HG02798 (cell line): ENCODE measurements around the gene TMEM213.
A peak's percentile ranks its signal among the peaks of the same experiment; 100 is the strongest.

Source experiments
- ATAC-seq: cut with Tn5 transposase; IDR thresholded peaks from one replicate; pipeline ENCODE4 v1.9.1; 2021; ENCODE audit warnings: mild to moderate bottlenecking; ENCODE audit not compliant: unreplicated experiment, poor library complexity

TMEM213 gene

GRCh38 chr7:138871065-138871813 is 73.4 kb downstream of the TMEM213 start:
- ATAC-seq: no peak

- ATAC-seq: no peak
Measured at GRCh38 chr7:138871814-138872090, 74.0 kb downstream of the TMEM213 start.

- ATAC-seq: no peak
Measured at GRCh38 chr7:138872576-138872975, 74.8 kb downstream of the TMEM213 start.

- no peak for ATAC-seq
Measured at GRCh38 chr7:138873220-138873892, 75.6 kb downstream of the TMEM213 start.

- ATAC-seq: no peak
Measured at GRCh38 chr7:138875794-138876193, 78.0 kb downstream of the TMEM213 start.

GRCh38 chr7:138876326-138876725 is 78.5 kb downstream of the TMEM213 start:
- ATAC-seq: no peak

- no peak for ATAC-seq
Measured at GRCh38 chr7:138878051-138878450, 80.3 kb downstream of the TMEM213 start.

GRCh38 chr7:138878856-138879255 is 81.1 kb downstream of the TMEM213 start:
- ATAC-seq: no peak

GRCh38 chr7:138879356-138879755 is 81.6 kb downstream of the TMEM213 start:
- no peak for ATAC-seq

GRCh38 chr7:138880881-138881578 is 83.2 kb downstream of the TMEM213 start:
- ATAC-seq: no peak

GRCh38 chr7:138881579-138882188 is 83.9 kb downstream of the TMEM213 start:
- ATAC-seq: no peak

GRCh38 chr7:138882249-138882648 is 84.5 kb downstream of the TMEM213 start:
- ATAC-seq: no peak

- ATAC-seq: no peak
Measured at GRCh38 chr7:138885383-138886147, 87.8 kb downstream of the TMEM213 start.

GRCh38 chr7:138886501-138886917 is 88.7 kb downstream of the TMEM213 start:
- peak; percentile 82 for ATAC-seq

GRCh38 chr7:138887085-138887710 is 89.4 kb downstream of the TMEM213 start:
- no peak for ATAC-seq
